Endothelial cell of umbilical vein (primary cell): ENCODE data around the gene HAUS6. TPM values are rescaled to one million over a fixed set of nuclear protein-coding genes. Genes with fewer than 3 reads are reported as not detected.

Source experiments
- BruUV-seq: library from RNA; stranded (reverse); fragments of 400-500 nt; replicated peaks from 2 replicates; lab custom pipeline; 2021; lab: Mats Ljungman, UMichigan
- CTCF ChIA-PET: fragments of 300-600, 350-600 bp; sonication (Branson Sonifier 250); formaldehyde crosslinking; loops from one replicate; lab custom pipeline; 2021; ENCODE audit warnings: antibody characterized with exemption, inconsistent platforms; lab: Charles Lee
- POLR2A ChIA-PET: fragments of 300-600, 350-600 bp; sonication (Branson Sonifier 250); formaldehyde crosslinking; loops from one replicate; lab custom pipeline; 2021; ENCODE audit warnings: antibody characterized with exemption, inconsistent platforms; lab: Charles Lee
- DNase-seq: peaks from one replicate; pipeline ENCODE4 v3.0.0-alpha.2; 2011; ENCODE audit warnings: low read depth, low spot score
- FAIRE-seq: peaks from 2 replicates; lab custom pipeline; 2011; peaks lifted over from hg19 to GRCh38; lab: Jason Lieb, UNC
- H2AFZ ChIP-seq: 2 replicates; pipeline ENCODE4 v1.6.0; 2012; ENCODE audit warnings: low read depth, low read length, control low read depth, inconsistent platforms
- H3K27ac ChIP-seq: 2 replicates; pipeline ENCODE4 v1.5.1; 2011; ENCODE audit warnings: low read depth, mild to moderate bottlenecking, control low read depth, low read length, moderate library complexity; ENCODE audit not compliant: insufficient read depth
- H3K27me3 ChIP-seq, 2 experiments: 2 replicates each; pipeline versions ENCODE4 v1.6.0 to v1.6.1; 2011; ENCODE audit warnings: low read length in 2 of 2, mixed read lengths in 1 of 2; ENCODE audit not compliant: control insufficient read depth in 2 of 2, insufficient read depth in 2 of 2
- H3K36me3 ChIP-seq, 2 experiments: 2 replicates in 1 of 2; 3 replicates in 1 of 2; pipeline ENCODE4 v1.5.1; 2011; ENCODE audit warnings: low read length in 2 of 2, mild to moderate bottlenecking in 1 of 2, moderate library complexity in 1 of 2; ENCODE audit not compliant: control insufficient read depth in 2 of 2, insufficient read depth in 2 of 2; ENCODE audit errors: extremely low read depth in 1 of 2
- H3K4me1 ChIP-seq: 3 replicates; pipeline ENCODE4 v1.5.1; 2011; ENCODE audit warnings: mild to moderate bottlenecking, low read length; ENCODE audit not compliant: control insufficient read depth, insufficient read depth; ENCODE audit errors: extremely low read depth
- H3K4me2 ChIP-seq: 2 replicates; pipeline ENCODE4 v1.6.1; 2011; ENCODE audit warnings: low read length, control low read depth, mixed read lengths; ENCODE audit not compliant: insufficient read depth
- H3K4me3 ChIP-seq, 3 experiments: fragments of 200-600 bp in 1 of 3; sonication (generic), shearing (Covaris generic) in 1 of 3; replicated peaks in 1 of 3; 2 replicates each; pipeline ENCODE4 v1.5.1; 2011 to 2016; ENCODE audit warnings: control low read depth in 3 of 3, low read length in 3 of 3, mild to moderate bottlenecking in 2 of 3, inconsistent platforms in 1 of 3, low read depth in 1 of 3, moderate library complexity in 1 of 3; ENCODE audit not compliant: insufficient read depth in 1 of 3
- H3K79me2 ChIP-seq: 2 replicates; pipeline ENCODE4 v1.6.0; 2012; ENCODE audit warnings: low read length, inconsistent platforms; ENCODE audit not compliant: control insufficient read depth, insufficient read depth
- H3K9ac ChIP-seq: replicated peaks from 2 replicates; pipeline ENCODE3; 2011; ENCODE audit warnings: low read length, control low read depth; ENCODE audit not compliant: insufficient read depth; ENCODE audit errors: extremely low read depth
- H3K9me1 ChIP-seq: replicated peaks from 3 replicates; pipeline ENCODE4 v1.6.0; 2011; ENCODE audit warnings: mild to moderate bottlenecking, low read length; ENCODE audit not compliant: control insufficient read depth, insufficient read depth; ENCODE audit errors: extremely low read depth
- H3K9me3 ChIP-seq: replicated peaks from 2 replicates; pipeline ENCODE4 v1.5.1; 2012; ENCODE audit warnings: low read length, inconsistent platforms; ENCODE audit not compliant: control insufficient read depth, insufficient read depth
- H4K20me1 ChIP-seq: replicated peaks from 2 replicates; pipeline ENCODE3; 2011; ENCODE audit warnings: mild to moderate bottlenecking, low read length; ENCODE audit not compliant: control insufficient read depth, insufficient read depth; ENCODE audit errors: extremely low read depth
- EZH2 ChIP-seq: IDR thresholded peaks from 2 replicates; pipeline ENCODE4 v1.6.1; 2012; ENCODE audit warnings: borderline replicate concordance, low read depth, mild to moderate bottlenecking, moderate library complexity, low read length, inconsistent platforms; ENCODE audit not compliant: severe bottlenecking
- FOS ChIP-seq: IDR thresholded peaks from 2 replicates; pipeline ENCODE4 v1.6.1; 2011; ENCODE audit warnings: mild to moderate bottlenecking, low read length, moderate library complexity, borderline replicate concordance; ENCODE audit not compliant: insufficient read depth
- GATA2 ChIP-seq: IDR thresholded peaks from 2 replicates; pipeline ENCODE4 v1.7.0; 2011; ENCODE audit warnings: low read depth, mild to moderate bottlenecking, moderate library complexity, mixed read lengths, low read length; ENCODE audit not compliant: insufficient read length, insufficient read depth
- JUN ChIP-seq: IDR thresholded peaks from 2 replicates; pipeline ENCODE4 v1.6.1; 2011; ENCODE audit warnings: borderline replicate concordance, low read depth; ENCODE audit not compliant: insufficient read length, insufficient read depth
- MAX ChIP-seq: IDR thresholded peaks from 2 replicates; pipeline ENCODE4 v1.6.1; 2011; ENCODE audit not compliant: insufficient read depth, insufficient read length
- MYC ChIP-seq: IDR thresholded peaks from one replicate; pipeline ENCODE4 v1.6.1; 2011; ENCODE audit warnings: mild to moderate bottlenecking, low read depth, low read length
- POLR2A ChIP-seq: IDR thresholded peaks from 2 replicates; pipeline ENCODE4 v1.6.1; 2012; ENCODE audit warnings: low read depth, mild to moderate bottlenecking, control low read depth, low read length
- POLR2AphosphoS5 ChIP-seq: IDR thresholded peaks from 2 replicates; pipeline ENCODE4 v1.6.1; 2012; ENCODE audit warnings: low read depth, mild to moderate bottlenecking, control low read depth, low read length, moderate library complexity; ENCODE audit not compliant: insufficient read depth
- dilution Hi-C: fragments of 300-500 bp; cut with MboI; formaldehyde crosslinking; loops from one replicate; pipeline ENCODE4 v1.15.0; 2019; ENCODE audit warnings: low sequenced_read_pairs; ENCODE audit not compliant: extremely low pct_ligation_motif_present
- intact Hi-C: fragments of 100-400 bp; cut with micrococcal nuclease; formaldehyde crosslinking; loops from one replicate; pipeline ENCODE4 v1.10.0; 2022
- polyA plus RNA-seq, 4 experiments: library from polyadenylated mRNA; depleted of rRNA in 3 of 4; stranded (reverse) in 3 of 4; unstranded in 1 of 4; fragments of >200 nt; gene quantifications; 2 replicates each; pipeline versions ENCODE4 v1.2.1 to v1.2.3, GENCODE V29; 2011 to 2012; ENCODE audit warnings: missing spikeins in 1 of 4
- total RNA-seq: library from RNA; stranded (reverse); gene quantifications from 2 replicates; pipeline ENCODE4 v1.2.3, GENCODE V29; 2021
- TF ChIP-seq, protein P1 (sequence below), 2 donors: IDR thresholded peaks; 1 replicate in 1 of 2; 2 replicates in 1 of 2; pipeline ENCODE4 v1.5.1; 2011; ENCODE audit warnings: low read length in 2 of 2, mild to moderate bottlenecking in 2 of 2, moderate library complexity in 2 of 2, control low read depth in 1 of 2, inconsistent platforms in 1 of 2, low read depth in 1 of 2; ENCODE audit not compliant: insufficient read depth in 1 of 2; ENCODE audit errors: extremely low read depth in 1 of 2

Gene HAUS6
- total and polyA plus RNA-seq, 2 donors (not counting 3 experiments of a cell fraction or from before 2014, with no cell fraction given) = 4.5 to 19.6 TPM

- Histone ChIP-seq H4K20me1 (no peaks in the 10 kb centered on the region), H3K4me2 (no peak overlapping the region), H3K4me1 (no peaks in the 10 kb centered on the region), H2AFZ (no peak overlapping the region), H3K27ac (no peak overlapping the region), H3K79me2 (no peaks in the 10 kb centered on the region), H3K27me3 (no peaks in the 10 kb centered on the region), H3K4me3 (no peak overlapping the region), H3K9me3 (no peaks in the 10 kb centered on the region), H3K36me3 (no peaks in the 10 kb centered on the region), H3K9me1 (no peaks in the 10 kb centered on the region), H3K9ac (no peak overlapping the region)
- TF ChIP-seq EZH2 (no peak), JUN (no peak), POLR2A (no peak), MYC (no peak), MAX (no peak), GATA2 (no peak), FOS (no peak), POLR2AphosphoS5 (no peak)
- TF ChIP-seq, protein P1, sequence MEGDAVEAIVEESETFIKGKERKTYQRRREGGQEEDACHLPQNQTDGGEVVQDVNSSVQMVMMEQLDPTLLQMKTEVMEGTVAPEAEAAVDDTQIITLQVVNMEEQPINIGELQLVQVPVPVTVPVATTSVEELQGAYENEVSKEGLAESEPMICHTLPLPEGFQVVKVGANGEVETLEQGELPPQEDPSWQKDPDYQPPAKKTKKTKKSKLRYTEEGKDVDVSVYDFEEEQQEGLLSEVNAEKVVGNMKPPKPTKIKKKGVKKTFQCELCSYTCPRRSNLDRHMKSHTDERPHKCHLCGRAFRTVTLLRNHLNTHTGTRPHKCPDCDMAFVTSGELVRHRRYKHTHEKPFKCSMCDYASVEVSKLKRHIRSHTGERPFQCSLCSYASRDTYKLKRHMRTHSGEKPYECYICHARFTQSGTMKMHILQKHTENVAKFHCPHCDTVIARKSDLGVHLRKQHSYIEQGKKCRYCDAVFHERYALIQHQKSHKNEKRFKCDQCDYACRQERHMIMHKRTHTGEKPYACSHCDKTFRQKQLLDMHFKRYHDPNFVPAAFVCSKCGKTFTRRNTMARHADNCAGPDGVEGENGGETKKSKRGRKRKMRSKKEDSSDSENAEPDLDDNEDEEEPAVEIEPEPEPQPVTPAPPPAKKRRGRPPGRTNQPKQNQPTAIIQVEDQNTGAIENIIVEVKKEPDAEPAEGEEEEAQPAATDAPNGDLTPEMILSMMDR (IDR thresholded peaks at IDR 0.05; ENCODE audit: extremely low read depth in 1 of 2, insufficient read depth in 1 of 2, low read depth in 1 of 2, low read length in 2 of 2) = no peak
- no peak for FAIRE-seq
- intact Hi-C loops (no loop called here), dilution Hi-C loops (no loop called here)
- POLR2A ChIA-PET = no interaction called here
- DNase-seq = no peak
- CTCF ChIA-PET = no interaction called here
- no TSS peak for BruUV-seq
Measured at GRCh38 chr9:19149230-19149629, 46.5 kb upstream of the HAUS6 start.
